SK-N-SH treated with all-trans-retinoic acid at 6 μM for 48 hours (cell line): ENCODE measurements around the gene GRM7.
A peak's percentile ranks its signal among the peaks of the same experiment; 100 is the strongest.

Experiments
- ATAC-seq: fragments of 200-7000 bp; cut with Tn5 transposase; 3 replicates; pipeline ENCODE4 v1.9.1; 2020; ENCODE audit warnings: mild to moderate bottlenecking, moderate library complexity
- ARNTL ChIP-seq: fragments of 450-650 bp; formaldehyde crosslinking; IDR thresholded peaks from 2 replicates; pipeline ENCODE4 v1.5.0; 2020; ENCODE audit warnings: low read depth, mild to moderate bottlenecking, moderate library complexity, borderline replicate concordance
- BACH2 ChIP-seq: fragments of 250-450 bp; sonication (Bioruptor Pico); IDR thresholded peaks from 2 replicates; pipeline ENCODE4 v1.9.0; 2021; ENCODE audit warnings: mild to moderate bottlenecking, borderline replicate concordance
- CREB5 ChIP-seq: fragments of 250-450 bp; sonication (Bioruptor Pico); IDR thresholded peaks from 2 replicates; pipeline ENCODE4 v1.5.1; 2020; ENCODE audit warnings: low read depth, mild to moderate bottlenecking, moderate library complexity
- CSDC2 ChIP-seq: fragments of 250-450 bp; sonication (Bioruptor Pico); IDR thresholded peaks from 2 replicates; pipeline ENCODE4 v1.5.0; 2020; ENCODE audit warnings: mild to moderate bottlenecking, moderate library complexity
- GLIS3 ChIP-seq: fragments of 250-450 bp; sonication (Bioruptor Pico); IDR thresholded peaks from 2 replicates; pipeline ENCODE4 v1.5.0; 2020; ENCODE audit warnings: mild to moderate bottlenecking, moderate library complexity
- ISL1 ChIP-seq: fragments of 250-450 bp; sonication (Bioruptor Pico); IDR thresholded peaks from 2 replicates; pipeline ENCODE4 v2.1.2; 2022; ENCODE audit warnings: mild to moderate bottlenecking, moderate library complexity
- OSR1 ChIP-seq: fragments of 250-450 bp; sonication (Bioruptor Pico); IDR thresholded peaks from 2 replicates; pipeline ENCODE4 v1.8.0; 2022; ENCODE audit warnings: moderate library complexity, mild to moderate bottlenecking, inconsistent platforms
- PATZ1 ChIP-seq: fragments of 250-450 bp; sonication (Bioruptor Pico); IDR thresholded peaks from 2 replicates; pipeline ENCODE4 v1.8.0; 2020; ENCODE audit warnings: mild to moderate bottlenecking, moderate library complexity, borderline replicate concordance
- POU6F1 ChIP-seq: fragments of 250-450 bp; sonication (Bioruptor Pico); IDR thresholded peaks from 2 replicates; pipeline ENCODE4 v1.8.0; 2021; ENCODE audit warnings: low read depth, mild to moderate bottlenecking, moderate library complexity, borderline replicate concordance
- PPARA ChIP-seq: fragments of 250-450 bp; sonication (Bioruptor Pico); IDR thresholded peaks from 2 replicates; pipeline ENCODE4 v1.5.0; 2020; ENCODE audit warnings: mild to moderate bottlenecking, borderline replicate concordance
- RARB ChIP-seq: fragments of 250-450 bp; sonication (Bioruptor Pico); IDR thresholded peaks from 2 replicates; pipeline ENCODE4 v1.8.0; 2021; ENCODE audit warnings: mild to moderate bottlenecking, moderate library complexity
- SNAI2 ChIP-seq: fragments of 250-450 bp; sonication (Bioruptor Pico); IDR thresholded peaks from 2 replicates; pipeline ENCODE4 v1.5.0; 2020; ENCODE audit warnings: mild to moderate bottlenecking, moderate library complexity
- TCF4 ChIP-seq: fragments of 250-450 bp; sonication (Bioruptor Pico); IDR thresholded peaks from 2 replicates; pipeline ENCODE4 v1.8.0; 2021; ENCODE audit warnings: mild to moderate bottlenecking, moderate library complexity, borderline replicate concordance
- TOX ChIP-seq: fragments of 250-450 bp; sonication (Bioruptor Pico); IDR thresholded peaks from 2 replicates; pipeline ENCODE4 v1.8.0; 2021; ENCODE audit warnings: mild to moderate bottlenecking, moderate library complexity, borderline replicate concordance
- TSHZ2 ChIP-seq: fragments of 250-450 bp; sonication (Bioruptor Pico); IDR thresholded peaks from 2 replicates; pipeline ENCODE4 v1.5.0; 2020; ENCODE audit warnings: mild to moderate bottlenecking, moderate library complexity
- ZC3H10 ChIP-seq: fragments of 250-450 bp; sonication (Bioruptor Pico); IDR thresholded peaks from 2 replicates; pipeline ENCODE4 v1.5.1; 2021; ENCODE audit warnings: mild to moderate bottlenecking, moderate library complexity
- ZFP3 ChIP-seq: fragments of 250-450 bp; sonication (Bioruptor Pico); IDR thresholded peaks from 2 replicates; pipeline ENCODE4 v1.5.0; 2020; ENCODE audit warnings: mild to moderate bottlenecking, moderate library complexity
- ZFP30 ChIP-seq: fragments of 450-650 bp; formaldehyde crosslinking; IDR thresholded peaks from 2 replicates; pipeline ENCODE4 v1.5.0; 2022; ENCODE audit warnings: mild to moderate bottlenecking, moderate library complexity
- ZNF565 ChIP-seq: fragments of 450-650 bp; formaldehyde crosslinking; conservative IDR thresholded peaks from 2 replicates; pipeline ENCODE4 v1.5.0; 2020; ENCODE audit warnings: low read depth, mild to moderate bottlenecking, moderate library complexity
- ZNF70 ChIP-seq: fragments of 450-650 bp; formaldehyde crosslinking; IDR thresholded peaks from 2 replicates; pipeline ENCODE4 v1.5.0; 2020; ENCODE audit warnings: mild to moderate bottlenecking, moderate library complexity
- ZNF8 ChIP-seq: fragments of 450-650 bp; formaldehyde crosslinking; IDR thresholded peaks from 2 replicates; pipeline ENCODE4 v1.5.0; 2020; ENCODE audit warnings: mild to moderate bottlenecking, moderate library complexity

GRM7 gene

GRCh38 chr3:7697548-7697947 lies 836.6 kb downstream of the GRM7 start:
- TF ChIP-seq ISL1 (CRISPR knock-in tag) (peak; percentile 88), POU6F1 (CRISPR knock-in tag) (no peak)
- TF ChIP-seq, all 23 proteins: peak for 1
- no peak for ATAC-seq

- no peak for ATAC-seq
These were observed 839.6 kb downstream of the GRM7 start for GRCh38 chr3:7700539-7700938.

GRCh38 chr3:7700977-7701376 lies 840.1 kb downstream of the GRM7 start:
- no peak for ATAC-seq

More at GRCh38 chr3:7700539-7700938, 839.6 kb downstream of the GRM7 start:
- no peak for TF ChIP-seq ZNF8 (CRISPR knock-in tag)
- TF ChIP-seq TCF4 = no peak
- TF ChIP-seq PATZ1 (CRISPR knock-in tag) = no peak
- TF ChIP-seq SNAI2 (CRISPR knock-in tag) = no peak
- TF ChIP-seq OSR1 = no peak

GRCh38 chr3:7707187-7707586 lies 846.3 kb downstream of the GRM7 start:
- TF ChIP-seq SNAI2 (CRISPR knock-in tag) (no peak), PPARA (CRISPR knock-in tag) (no peak), POU6F1 (CRISPR knock-in tag) (no peak), ARNTL (CRISPR knock-in tag) (no peak), CREB5 (CRISPR knock-in tag) (no peak), ZNF8 (CRISPR knock-in tag) (no peak), CSDC2 (CRISPR knock-in tag) (no peak), TCF4 (no peak), RARB (CRISPR knock-in tag) (no peak), GLIS3 (CRISPR knock-in tag) (no peak), ZFP30 (CRISPR knock-in tag) (no peak), ZNF70 (CRISPR knock-in tag) (no peak), TOX (CRISPR knock-in tag) (no peak)
- ATAC-seq = no peak

More at GRCh38 chr3:7700977-7701376, 840.1 kb downstream of the GRM7 start:
- no peak for TF ChIP-seq GLIS3 (CRISPR knock-in tag)

- ATAC-seq = no peak
- TF ChIP-seq ZNF565 (CRISPR knock-in tag) (no peak), POU6F1 (CRISPR knock-in tag) (no peak), PATZ1 (CRISPR knock-in tag) (no peak), GLIS3 (CRISPR knock-in tag) (no peak), ARNTL (CRISPR knock-in tag) (no peak), ZNF70 (CRISPR knock-in tag) (no peak), TSHZ2 (CRISPR knock-in tag) (no peak), ZC3H10 (CRISPR knock-in tag) (no peak), ZFP3 (CRISPR knock-in tag) (no peak), BACH2 (no peak)
These were observed 848.6 kb downstream of the GRM7 start for GRCh38 chr3:7709376-7710082.
